Mesenteric fat pad (tissue), 1 donor: Measurements from ENCODE around the gene LRRC4C. TPM values are rescaled to one million over a fixed set of nuclear protein-coding genes. Genes with fewer than 3 reads are reported as not detected.

ENCODE experiments used
- DNase-seq: peaks from one replicate; pipeline ENCODE4 v3.0.0-alpha.2; 2020; ENCODE audit warnings: low spot score
- total RNA-seq: library from RNA; stranded (reverse); fragmentation: NEBNext Ultra II Directional; extraction: Animal tissue kit (Norgen Biotek cat#: 25700); gene quantifications from one replicate; pipeline ENCODE4 v1.2.1, GENCODE V29; 2021
- donor health status: DM: yes; HTN: yes; CAD: no.

LRRC4C gene
- total RNA-seq, 1 donor from 2014 or later = 1.5 TPM

DNA sequence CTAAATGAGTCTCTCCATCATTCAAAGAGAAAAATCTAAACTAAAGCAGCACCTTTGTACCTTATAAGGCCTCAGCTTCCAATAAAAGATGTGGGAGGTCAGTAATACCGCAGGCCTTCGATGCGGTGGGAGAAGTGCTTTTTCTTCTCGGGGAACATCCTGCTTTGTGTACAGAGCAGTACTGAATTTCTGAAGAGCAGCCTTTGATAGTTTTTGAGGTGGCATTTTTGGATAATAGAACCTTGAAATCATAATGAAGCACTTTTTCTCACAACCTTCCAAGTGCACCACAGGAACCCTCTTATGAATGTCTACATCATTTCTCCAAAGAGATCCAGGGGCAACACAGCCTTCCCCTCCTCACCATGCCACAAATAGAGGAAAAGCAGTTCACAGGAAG lies 39.6 kb downstream of the LRRC4C start:
- no peak for DNase-seq

DNA sequence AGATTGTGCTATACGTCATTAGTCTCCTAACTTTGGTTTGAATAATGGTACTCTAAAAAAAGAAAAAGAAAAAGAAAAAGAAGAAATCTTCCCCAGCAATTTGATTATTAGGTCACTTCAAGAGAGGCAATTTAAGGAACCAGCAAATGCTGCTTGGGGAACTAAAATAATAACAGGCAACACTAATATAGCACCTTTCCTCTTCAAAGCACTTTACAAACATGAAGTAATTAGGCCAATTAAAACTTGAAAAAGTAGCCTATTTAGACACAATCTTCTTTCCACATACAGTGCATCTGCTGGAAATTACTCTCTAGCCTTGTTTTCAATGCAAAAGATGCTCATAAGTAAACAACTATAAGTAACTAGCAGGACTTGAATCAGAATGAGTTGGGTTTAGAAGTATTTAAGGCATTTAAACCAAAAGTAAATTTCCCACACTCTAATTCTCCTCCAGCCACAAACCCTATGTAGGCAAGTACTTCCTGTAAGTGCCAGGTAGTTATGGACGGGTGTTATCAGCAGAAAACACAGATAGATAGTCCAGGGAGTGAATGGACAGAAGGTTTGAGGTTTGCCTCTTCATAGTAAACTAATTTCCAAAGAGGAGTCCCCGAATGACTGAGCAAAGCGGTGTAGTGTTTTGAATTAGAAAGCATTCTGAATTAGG lies 44.5 kb downstream of the LRRC4C start:
- DNase-seq = no peak

DNA sequence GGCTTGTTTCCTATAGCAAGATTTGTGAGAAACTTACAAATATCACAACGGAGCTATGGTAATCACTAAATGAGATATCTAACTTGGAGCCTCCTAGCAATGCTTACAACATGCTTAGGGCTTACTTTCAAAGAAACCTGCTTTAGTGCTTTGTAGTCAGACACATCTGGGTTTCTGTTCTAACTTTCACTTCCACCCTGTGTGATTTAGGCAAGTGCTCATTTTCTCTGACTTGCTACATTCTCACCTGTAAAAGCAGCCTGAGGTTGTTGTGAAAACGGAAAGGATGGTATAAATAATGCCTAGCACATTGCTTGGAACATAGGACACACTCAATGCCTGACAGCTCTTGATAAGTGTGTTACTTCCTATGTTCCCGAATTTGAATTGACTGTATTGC lies 45.6 kb downstream of the LRRC4C start:
- DNase-seq = no peak

DNA sequence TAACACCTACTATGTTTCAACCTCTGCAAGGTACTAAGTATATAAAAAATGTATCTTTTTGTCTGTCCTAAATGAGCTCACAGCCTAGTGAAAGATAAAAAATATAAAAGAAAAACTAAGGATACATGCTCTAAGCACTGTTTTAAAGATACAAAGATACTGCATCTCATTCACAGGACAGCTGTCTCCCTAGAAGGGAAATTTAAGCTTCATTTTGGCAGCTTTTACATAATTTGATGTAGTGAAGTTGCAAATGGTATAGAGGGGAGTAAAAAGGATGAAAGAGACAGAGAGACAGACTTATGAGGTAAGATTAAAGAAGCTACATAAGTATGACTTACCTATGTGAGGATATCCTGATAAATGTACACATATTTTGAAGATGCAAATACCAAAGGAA lies 53.6 kb downstream of the LRRC4C start:
- no peak for DNase-seq

DNA sequence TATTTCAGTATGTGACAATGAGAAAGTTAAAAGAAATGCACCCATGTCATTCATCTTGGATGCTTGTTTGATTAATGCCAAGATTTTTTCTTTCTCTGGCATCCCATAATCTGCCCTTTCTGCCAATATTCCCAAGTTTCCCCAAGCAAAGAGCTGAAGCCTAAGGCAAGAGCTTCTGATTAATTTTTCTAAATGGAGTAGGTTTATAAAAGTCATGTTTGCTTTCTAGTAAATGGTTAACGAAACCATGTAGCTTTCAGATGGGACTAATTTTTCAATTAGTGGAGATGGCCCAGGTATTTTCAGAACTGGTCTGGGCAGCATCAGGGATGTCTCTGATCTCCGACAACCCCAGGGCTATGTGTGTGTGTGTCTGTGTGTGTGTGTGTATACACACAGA lies 55.3 kb downstream of the LRRC4C start:
- no peak for DNase-seq

DNA sequence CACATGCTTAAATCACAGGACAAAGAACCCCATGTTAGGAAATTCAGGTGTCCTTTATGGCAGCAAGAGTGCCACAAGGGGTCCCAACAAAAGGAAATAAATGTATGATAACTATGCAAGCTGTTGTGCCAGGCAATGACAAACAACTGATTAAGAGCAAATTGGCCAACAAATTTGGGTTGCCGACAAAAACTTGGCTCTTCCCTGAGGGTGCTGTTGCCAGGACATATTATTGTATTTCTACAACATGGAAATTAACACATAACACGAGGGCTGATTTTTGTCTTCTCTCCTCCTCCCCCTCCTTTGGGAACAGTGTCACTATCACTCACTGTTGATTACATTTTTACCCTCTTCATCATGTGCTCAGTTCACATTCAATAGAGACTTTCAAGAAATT lies 56.0 kb downstream of the LRRC4C start:
- no peak for DNase-seq

DNA sequence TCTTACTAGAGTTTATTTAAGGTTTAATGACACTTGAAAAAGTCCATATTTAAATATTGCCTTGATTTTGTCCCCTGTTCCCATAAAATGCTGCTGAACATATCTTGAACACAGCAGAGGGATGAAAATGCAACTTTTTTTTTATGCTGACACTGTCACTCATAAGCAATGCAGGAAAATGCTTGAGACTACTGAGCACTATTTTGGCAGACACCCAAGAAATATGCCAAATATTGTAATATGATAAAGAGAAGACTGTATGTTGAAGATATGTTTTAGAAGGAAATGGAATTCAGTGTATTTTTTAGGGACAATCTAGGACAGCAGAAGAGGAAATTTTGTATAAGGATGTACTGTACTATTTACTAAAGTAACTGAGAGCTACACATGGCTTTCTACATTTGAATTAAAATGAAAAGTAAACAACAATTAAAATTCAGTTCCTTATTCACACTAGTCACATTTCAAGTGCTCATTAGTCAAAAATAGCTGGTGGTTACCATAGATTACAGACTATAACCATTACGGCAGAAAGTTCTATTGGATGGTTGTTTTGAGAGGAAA lies 58.6 kb downstream of the LRRC4C start:
- no peak for DNase-seq

DNA sequence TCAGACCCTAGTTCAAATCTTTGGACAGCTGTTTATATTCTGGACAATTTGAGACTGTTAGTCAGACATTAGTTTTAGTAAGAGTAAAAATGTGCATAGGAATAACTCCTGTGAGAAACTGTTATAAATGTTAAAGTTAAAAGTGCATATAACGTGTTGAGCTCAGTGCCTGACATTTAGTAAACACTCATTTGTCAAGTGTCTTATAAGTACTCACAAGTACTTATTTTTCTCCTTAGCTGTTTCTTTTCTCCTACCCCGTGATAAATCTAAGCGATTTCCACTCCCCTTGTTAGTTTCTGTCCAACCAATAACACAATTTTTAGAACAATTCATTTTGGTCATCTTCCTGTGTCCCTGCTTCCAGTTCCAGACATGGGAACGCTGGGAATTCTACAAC lies 59.3 kb downstream of the LRRC4C start:
- no peak for DNase-seq

DNA sequence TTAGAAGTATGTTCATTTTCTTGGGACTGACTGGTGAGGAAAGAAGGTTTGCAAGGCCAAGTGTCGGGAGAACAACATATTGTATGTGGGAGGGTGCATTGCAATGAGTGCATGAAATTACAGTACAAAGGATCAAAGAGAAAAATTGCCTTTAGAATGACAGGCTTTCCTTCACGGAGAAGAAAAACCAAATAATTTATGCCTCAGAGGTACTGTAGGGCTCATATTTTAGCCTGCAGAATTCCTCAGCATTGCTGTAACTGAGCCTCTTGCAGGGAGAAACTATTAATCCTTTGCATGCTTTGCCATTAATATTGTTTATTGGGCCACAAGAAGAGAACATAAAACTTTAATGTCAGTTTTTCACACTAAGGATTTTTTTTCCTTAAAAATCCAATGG lies 60.1 kb downstream of the LRRC4C start:
- no peak for DNase-seq

DNA sequence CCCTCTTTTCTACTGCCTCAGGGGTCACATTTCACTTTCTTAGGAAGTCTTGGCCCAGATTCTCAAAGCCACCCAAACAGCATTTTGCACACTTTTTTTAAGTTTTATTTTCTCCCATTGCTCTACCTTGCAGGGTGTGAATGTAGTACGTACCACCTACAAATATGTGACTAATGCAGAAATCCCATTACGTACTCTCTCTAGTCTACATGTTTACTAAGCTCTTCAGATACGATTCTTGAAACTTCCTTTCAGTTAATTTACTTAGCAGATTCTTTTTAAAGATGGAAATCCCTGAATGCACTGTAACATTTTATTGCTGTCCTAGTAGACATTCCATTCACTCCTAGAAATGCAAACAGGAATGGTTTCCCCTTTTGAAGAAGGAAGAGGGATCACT lies 61.3 kb downstream of the LRRC4C start:
- no peak for DNase-seq

DNA sequence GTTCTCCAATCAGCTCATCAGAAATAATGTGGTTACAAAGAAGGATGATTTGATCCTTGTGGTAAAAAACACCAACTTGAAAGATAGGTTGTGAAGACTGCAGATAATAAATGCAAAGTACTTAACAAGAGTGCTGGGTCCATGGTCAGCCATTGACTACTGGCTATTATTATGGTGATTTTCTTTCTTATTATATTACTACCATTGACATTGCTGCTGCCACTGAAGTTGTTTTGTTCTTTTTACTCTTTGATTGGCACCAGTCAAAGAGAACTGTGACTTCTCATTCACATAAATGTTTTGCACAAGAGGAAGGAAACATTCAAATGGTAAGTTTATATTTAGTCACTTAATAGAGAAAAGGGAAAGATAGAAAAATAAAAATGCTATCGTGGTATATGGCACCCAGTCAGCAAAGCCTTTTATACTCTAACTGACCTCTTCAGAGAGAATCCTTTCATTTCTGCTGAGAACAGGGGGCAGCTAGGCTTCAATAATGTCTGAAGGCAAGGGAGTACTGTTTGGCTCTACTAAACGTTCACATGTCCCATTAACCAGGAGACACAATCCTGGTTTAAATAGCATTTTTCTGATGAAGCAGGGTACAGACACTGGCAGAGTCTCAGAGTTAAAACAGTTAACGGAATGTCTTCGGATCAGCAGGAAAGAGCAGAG lies 64.8 kb downstream of the LRRC4C start:
- DNase-seq = no peak

DNA sequence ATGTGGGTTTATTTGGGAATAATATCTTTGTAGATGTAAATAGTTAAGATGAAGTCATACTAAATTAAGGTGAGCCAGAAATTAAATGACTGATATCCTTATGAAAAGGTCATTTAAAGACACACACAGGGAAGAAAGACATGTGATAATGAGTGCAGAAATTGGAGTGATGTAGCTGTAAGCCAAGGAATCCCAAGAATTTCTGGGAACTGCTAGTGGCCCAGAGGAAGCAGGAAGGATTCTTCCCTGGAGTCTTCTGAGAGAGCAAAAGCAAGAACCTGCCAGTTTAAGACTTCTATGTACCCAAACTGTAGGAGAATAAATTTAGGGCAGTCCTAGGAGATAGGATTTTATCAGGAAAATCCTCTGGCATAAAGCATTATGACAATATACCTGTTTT lies 66.9 kb downstream of the LRRC4C start:
- no peak for DNase-seq

DNA sequence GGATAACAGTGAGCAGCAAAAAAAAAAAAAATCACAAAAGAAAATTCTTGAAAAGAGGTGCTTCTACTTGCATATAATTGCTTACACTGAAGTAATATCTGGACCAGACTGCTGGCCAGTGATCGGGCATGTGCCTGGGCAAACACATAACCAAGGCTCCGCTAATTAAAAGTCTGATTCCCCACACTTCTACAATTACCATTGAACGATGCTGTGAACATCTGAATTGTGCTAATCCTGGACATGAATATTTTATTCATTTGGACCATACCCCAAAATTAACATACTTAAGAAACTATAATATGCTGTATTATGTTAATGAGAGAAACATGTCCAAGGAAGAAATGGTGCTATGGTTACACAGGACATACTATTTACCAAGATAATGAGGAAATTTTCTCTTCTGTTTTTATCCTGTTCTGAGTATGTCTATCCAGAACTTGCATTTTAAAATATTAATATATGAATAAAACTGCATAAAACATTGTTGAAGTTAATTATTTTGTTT lies 69.8 kb downstream of the LRRC4C start:
- DNase-seq = no peak

DNA sequence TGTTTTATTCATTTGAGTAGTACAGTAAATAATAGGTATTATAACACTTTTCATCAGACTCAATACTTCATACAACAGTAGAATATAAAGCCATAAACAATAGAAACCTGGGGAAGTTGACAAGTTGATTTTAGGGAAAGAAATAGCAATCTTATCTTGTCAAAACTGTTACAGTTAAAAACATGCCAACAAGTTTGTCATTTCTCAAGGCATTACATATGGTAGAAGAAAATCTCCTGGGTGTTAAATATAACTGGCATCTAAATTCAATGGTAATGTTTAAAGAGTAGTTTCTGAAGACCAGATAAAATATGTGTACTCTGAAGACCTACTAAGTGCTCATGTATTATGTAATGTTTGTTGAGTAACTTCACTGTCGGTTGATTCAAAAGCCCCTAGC lies 75.1 kb downstream of the LRRC4C start:
- DNase-seq = no peak

DNA sequence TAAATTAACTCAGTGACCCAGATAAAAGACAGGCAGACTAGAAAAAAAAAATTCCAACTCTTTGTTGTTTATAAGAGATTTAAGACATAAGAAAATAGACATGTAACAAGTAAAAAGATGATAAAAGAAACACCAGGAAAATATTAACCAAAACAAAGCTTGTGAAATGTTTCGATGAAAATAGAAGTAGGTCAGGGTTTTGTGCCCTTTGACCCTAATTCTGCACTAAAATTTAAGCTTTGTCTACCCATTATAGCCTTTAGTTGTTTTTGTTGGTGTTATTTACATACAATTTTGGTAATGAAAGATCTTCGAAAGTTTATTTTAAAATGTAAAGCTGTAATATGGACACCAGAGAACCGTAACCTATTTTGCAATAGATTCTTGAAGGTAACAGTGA lies 75.7 kb downstream of the LRRC4C start:
- DNase-seq = no peak

DNA sequence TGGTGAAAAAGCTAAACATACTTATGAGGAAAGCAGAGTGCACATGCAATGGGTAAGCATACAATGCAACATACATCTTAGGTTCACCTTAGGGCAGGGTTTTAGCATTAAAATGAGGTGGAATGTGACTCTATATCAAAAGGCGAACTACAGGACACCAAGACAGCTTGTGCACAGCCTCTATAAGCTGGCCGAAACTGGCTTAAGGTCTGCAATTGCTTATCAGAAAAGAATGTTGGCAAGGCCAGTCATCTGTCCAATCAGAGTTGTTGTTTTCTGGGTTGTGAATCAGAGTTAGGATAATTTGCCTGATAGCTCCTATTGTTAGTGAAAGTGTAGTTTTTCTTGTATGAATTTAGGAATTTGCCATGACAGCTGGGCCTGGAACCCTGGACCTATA lies 76.5 kb downstream of the LRRC4C start:
- no peak for DNase-seq

DNA sequence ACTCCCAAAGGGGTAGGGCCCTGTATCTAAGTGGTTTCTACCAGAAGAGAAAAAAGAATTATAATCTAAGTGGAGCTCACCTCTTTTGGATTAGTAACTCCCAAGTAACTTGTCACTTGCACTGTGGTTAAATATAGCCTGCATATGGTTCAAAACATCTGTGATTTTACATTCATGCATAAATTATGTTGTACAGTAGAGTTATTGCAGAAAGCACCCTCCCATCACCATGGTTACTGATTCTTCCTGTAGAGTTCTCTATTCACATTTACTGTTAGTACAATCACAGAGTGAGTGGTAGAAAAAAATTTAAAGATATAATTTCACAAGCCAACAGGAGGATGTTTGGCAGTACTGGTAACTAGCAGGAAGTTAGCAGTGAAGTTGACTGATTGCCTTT lies 80.4 kb downstream of the LRRC4C start:
- no peak for DNase-seq

DNA sequence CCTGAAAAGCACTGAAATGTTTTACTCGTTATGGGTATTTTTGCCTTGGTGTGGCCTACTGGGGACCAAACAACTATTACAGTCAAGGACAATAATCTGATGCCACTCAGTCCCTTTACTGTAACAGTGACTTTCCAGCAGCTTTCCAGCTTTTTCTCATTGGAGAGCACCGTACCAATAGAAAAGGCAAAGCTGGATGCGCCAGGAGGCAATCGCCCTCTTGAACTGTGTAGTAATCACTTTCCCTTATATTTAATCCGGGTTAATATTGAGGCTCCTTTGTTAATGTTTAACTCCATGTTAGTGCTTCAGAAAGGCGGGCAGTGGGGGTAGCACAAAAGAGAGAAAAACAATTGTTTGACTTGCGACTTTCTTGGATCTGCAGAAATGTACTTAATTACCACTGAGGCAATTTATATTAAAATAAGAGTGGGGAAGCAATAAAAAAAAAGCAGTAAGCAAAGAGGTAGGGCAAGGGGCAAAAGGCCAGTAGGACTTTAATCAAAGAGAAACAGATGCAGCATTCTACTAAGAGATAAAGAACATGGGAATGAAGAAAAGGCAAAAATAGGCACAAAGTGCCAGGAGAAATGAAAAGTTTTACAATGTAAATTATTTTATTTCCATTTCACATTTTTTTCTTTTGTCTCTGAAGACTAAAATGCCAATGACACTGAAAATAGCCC lies 81.6 kb downstream of the LRRC4C start:
- no peak for DNase-seq

DNA sequence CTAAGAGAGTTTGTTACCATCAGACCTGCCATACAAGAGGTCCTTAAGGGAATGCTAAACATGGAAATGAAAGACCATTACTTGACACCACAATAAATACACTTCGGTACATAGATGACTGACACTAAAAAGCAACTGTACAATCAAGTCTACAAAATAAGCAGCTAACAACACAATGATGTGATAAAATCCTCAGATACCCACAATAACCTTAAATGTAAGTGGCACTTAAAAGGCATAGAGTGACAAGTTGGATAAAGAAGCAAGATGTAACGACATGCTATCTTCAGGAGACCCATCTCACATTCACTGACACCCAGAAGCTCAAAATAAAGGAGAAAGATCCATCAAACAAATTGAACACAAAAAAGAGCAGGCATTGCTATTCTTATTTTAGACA lies 107.6 kb downstream of the LRRC4C start:
- no peak for DNase-seq

DNA sequence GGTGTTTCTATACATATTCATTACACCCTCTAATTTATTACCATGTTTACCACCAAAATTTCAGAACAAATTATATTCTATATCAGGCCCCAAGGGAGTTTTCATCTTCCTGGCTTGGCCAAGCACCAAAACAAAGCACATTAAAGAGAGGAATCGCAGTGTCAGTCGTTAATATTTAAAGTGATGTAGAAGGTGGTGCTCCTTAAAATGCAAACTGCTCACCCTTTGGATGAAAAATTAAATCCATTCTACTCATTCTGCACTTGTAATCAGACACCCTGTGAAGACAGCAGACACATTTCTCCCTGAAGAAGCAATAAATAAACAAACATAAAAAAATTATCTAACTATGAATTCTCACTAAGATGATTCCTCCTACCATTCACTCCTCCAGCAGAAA lies 113.4 kb downstream of the LRRC4C start:
- DNase-seq = no peak

DNA sequence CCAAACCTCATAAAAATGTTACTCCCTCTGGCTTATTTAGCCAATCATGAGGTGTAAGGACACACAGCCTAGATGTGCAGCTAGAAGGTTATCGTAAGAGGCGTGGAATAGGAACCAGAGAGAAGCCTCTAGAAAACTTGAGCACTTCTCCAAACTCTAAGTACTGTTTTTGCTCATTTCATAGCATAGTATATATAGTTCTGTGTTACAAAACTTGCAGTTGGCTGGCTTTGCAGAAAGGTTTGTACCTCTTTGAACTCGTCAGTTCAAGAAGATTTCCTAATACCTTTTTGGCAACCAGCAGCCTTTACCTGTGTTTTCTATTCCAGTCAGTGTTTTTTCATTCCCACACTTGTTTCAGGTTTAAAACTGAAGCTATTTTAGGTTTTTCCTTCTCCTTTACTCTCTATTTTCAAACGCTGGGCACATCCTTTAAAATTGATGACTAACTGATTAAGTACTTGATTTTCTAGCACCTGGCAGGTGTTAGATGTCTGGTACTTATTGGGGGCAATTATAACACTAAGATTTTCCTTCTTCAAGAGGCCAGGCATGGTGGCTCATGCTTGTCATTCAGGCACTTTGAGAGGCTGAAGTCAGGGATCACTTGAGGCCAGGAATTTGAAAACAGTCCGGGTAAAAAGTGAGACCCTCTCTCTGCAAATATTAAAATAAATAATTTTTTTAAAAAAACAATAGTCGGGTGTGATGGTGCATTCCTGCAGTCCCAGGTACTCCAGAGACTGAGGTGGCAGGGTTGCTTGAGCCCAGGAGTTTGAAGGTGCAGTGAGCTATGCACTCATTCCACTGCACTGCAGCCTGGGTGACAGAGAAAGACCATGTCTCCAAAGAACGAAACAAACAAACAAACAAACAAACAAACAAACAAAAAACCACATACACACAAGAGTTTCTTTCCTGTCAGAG lies 125.2 kb downstream of the LRRC4C start:
- no peak for DNase-seq
